Measurements from ENCODE around the gene ODAD3. TPM values are rescaled to one million over a fixed set of nuclear protein-coding genes. Genes with fewer than 3 reads are reported as not detected.

Gene ODAD3
- total and polyA plus RNA-seq, 2 experiments from 2014 or later = 0.44 to 0.54 TPM

GRCh38 chr19:11426656-11427055 is 8.3 kb downstream of the ODAD3 start:
- Histone ChIP-seq H3K4me2 (ENCODE audit: unreplicated experiment) (no peak overlapping the region), H3K9me3 (ENCODE audit: low read depth) (no peaks in the 10 kb centered on the region), H3K27me3 (replicated peaks; ENCODE audit: insufficient read depth) (no peaks in the 10 kb centered on the region; the same call in 1 of the 2 replicates), H3K4me3 (no peak overlapping the region), H3K36me3 (ENCODE audit: low read depth) (no peaks in the 10 kb centered on the region), H3F3A (ENCODE audit: insufficient read depth) (no peaks in the 10 kb centered on the region), H3K4me1 (ENCODE audit: insufficient read depth) (no peaks in the 10 kb centered on the region), H2AFZ (no peak overlapping the region), H3K9ac (no peak overlapping the region), H3K9me2 (ENCODE audit: insufficient read depth) (no peaks in the 10 kb centered on the region), H4K20me1 (ENCODE audit: insufficient read depth) (no peaks in the 10 kb centered on the region), H3K27ac (no peak overlapping the region), H3K79me2 (ENCODE audit: insufficient read depth) (no peaks in the 10 kb centered on the region)
- in situ Hi-C loops (cut with MboI) = no loop called here
- WGBS, 2 experiments (ENCODE audit: low coverage in 1 of 2, low lambda C conversion rate in 2 of 2, missing lambda C conversion rate in 2 of 2) = 78 to 86% methylated on average over 18 to 19 of the region's 19 CpGs
- no peak for DNase-seq
- no peak for TF ChIP-seq EZH2phosphoT487 (IDR thresholded peaks at IDR 0.05; ENCODE audit: insufficient read depth, low read depth)
- TF ChIP-seq EZH2 (IDR thresholded peaks at IDR 0.05; ENCODE audit: insufficient read depth, poor library complexity, severe bottlenecking) = no peak

GRCh38 chr19:11425719-11426457 is 9.0 kb downstream of the ODAD3 start:
- Histone ChIP-seq H3F3A (ENCODE audit: insufficient read depth) (no peaks in the 10 kb centered on the region), H3K27me3 (replicated peaks; ENCODE audit: insufficient read depth) (no peaks in the 10 kb centered on the region; the same call in 1 of the 2 replicates), H3K9me2 (ENCODE audit: insufficient read depth) (no peaks in the 10 kb centered on the region), H3K4me2 (ENCODE audit: unreplicated experiment) (no peak overlapping the region), H3K9me3 (ENCODE audit: low read depth) (no peaks in the 10 kb centered on the region), H2AFZ (no peak overlapping the region), H4K20me1 (ENCODE audit: insufficient read depth) (no peaks in the 10 kb centered on the region), H3K79me2 (ENCODE audit: insufficient read depth) (no peaks in the 10 kb centered on the region), H3K36me3 (ENCODE audit: low read depth) (no peaks in the 10 kb centered on the region), H3K4me1 (ENCODE audit: insufficient read depth) (no peaks in the 10 kb centered on the region), H3K27ac (no peak overlapping the region), H3K4me3 (no peak overlapping the region), H3K9ac (no peak overlapping the region)
- no peak for DNase-seq
- WGBS, 2 experiments (ENCODE audit: low coverage in 1 of 2, low lambda C conversion rate in 2 of 2, missing lambda C conversion rate in 2 of 2) = 79 to 83% methylated on average over 21 to 28 of the region's 28 CpGs
- TF ChIP-seq EZH2 (IDR thresholded peaks at IDR 0.05; ENCODE audit: insufficient read depth, poor library complexity, severe bottlenecking) = no peak
- TF ChIP-seq EZH2phosphoT487 (IDR thresholded peaks at IDR 0.05; ENCODE audit: insufficient read depth, low read depth) = no peak
- in situ Hi-C loops (cut with MboI) = no loop called here

GRCh38 chr19:11423791-11424181 is 11.1 kb downstream of the ODAD3 start:
- in situ Hi-C loops (cut with MboI) = no loop called here
- no peak for TF ChIP-seq EZH2 (IDR thresholded peaks at IDR 0.05; ENCODE audit: insufficient read depth, poor library complexity, severe bottlenecking)
- no peak for TF ChIP-seq EZH2phosphoT487 (IDR thresholded peaks at IDR 0.05; ENCODE audit: insufficient read depth, low read depth)
- no peak overlapping the region for H2AFZ ChIP-seq

GRCh38 chr19:11423164-11423790 is 11.6 kb downstream of the ODAD3 start:
- no peaks in the 10 kb centered on the region for H3K79me2 ChIP-seq (ENCODE audit: insufficient read depth)
- H3K27ac ChIP-seq = no peak overlapping the region
- WGBS, 2 experiments (ENCODE audit: low coverage in 1 of 2, low lambda C conversion rate in 2 of 2, missing lambda C conversion rate in 2 of 2) = 11 to 14% methylated on average over 27 of the region's 27 CpGs
- no peak overlapping the region for H2AFZ ChIP-seq
- H3K9ac ChIP-seq = no peak overlapping the region
- no peaks in the 10 kb centered on the region for H4K20me1 ChIP-seq (ENCODE audit: insufficient read depth)
- in situ Hi-C loops (cut with MboI) = no loop called here
- TF ChIP-seq EZH2phosphoT487 (IDR thresholded peaks at IDR 0.05; ENCODE audit: insufficient read depth, low read depth) (no peak), EZH2 (IDR thresholded peaks at IDR 0.05; ENCODE audit: insufficient read depth, poor library complexity, severe bottlenecking) (no peak)
- H3K36me3 ChIP-seq (ENCODE audit: low read depth) = no peaks in the 10 kb centered on the region
- no peaks in the 10 kb centered on the region for H3K4me1 ChIP-seq (ENCODE audit: insufficient read depth)
- no peaks in the 10 kb centered on the region for H3K9me2 ChIP-seq (ENCODE audit: insufficient read depth)
- H3K9me3 ChIP-seq (ENCODE audit: low read depth) = no peaks in the 10 kb centered on the region
- H3F3A ChIP-seq (ENCODE audit: insufficient read depth) = no peaks in the 10 kb centered on the region
- H3K27me3 ChIP-seq (replicated peaks; ENCODE audit: insufficient read depth) = no peaks in the 10 kb centered on the region; the same call in 1 of the 2 replicates
- no peak overlapping the region for H3K4me2 ChIP-seq (ENCODE audit: unreplicated experiment)
- DNase-seq = no peak
- H3K4me3 ChIP-seq = no peak overlapping the region

More at GRCh38 chr19:11423791-11424181, 11.1 kb downstream of the ODAD3 start:
- Histone ChIP-seq H3K79me2 (ENCODE audit: insufficient read depth) (no peaks in the 10 kb centered on the region), H3K4me2 (ENCODE audit: unreplicated experiment) (no peak overlapping the region), H3K27ac (no peak overlapping the region), H3K27me3 (replicated peaks; ENCODE audit: insufficient read depth) (no peaks in the 10 kb centered on the region; the same call in 1 of the 2 replicates), H3F3A (ENCODE audit: insufficient read depth) (no peaks in the 10 kb centered on the region), H3K9me3 (ENCODE audit: low read depth) (no peaks in the 10 kb centered on the region), H3K36me3 (ENCODE audit: low read depth) (no peaks in the 10 kb centered on the region), H3K4me1 (ENCODE audit: insufficient read depth) (no peaks in the 10 kb centered on the region), H4K20me1 (ENCODE audit: insufficient read depth) (no peaks in the 10 kb centered on the region), H3K9me2 (ENCODE audit: insufficient read depth) (no peaks in the 10 kb centered on the region), H3K4me3 (no peak overlapping the region), H3K9ac (no peak overlapping the region)
- no peak for DNase-seq
- WGBS, 2 experiments (ENCODE audit: low coverage in 1 of 2, low lambda C conversion rate in 2 of 2, missing lambda C conversion rate in 2 of 2) = 9% methylated on average over 15 to 16 of the region's 22 CpGs
